Caki2 (cell line): ENCODE measurements around the gene COX10. TPM values are rescaled to one million over a fixed set of nuclear protein-coding genes. Genes with fewer than 3 reads are reported as not detected.
"Not testable (repeated sequence)": the region's sequence is repeated elsewhere in the genome, so short reads cannot be mapped to it uniquely, and the experiment has no call there.

Experiments used
- DNase-seq: peaks from one replicate; pipeline ENCODE4 v3.0.0-alpha.2; 2015; ENCODE audit warnings: low read depth
- in situ Hi-C: cut with HindIII; loops from 2 replicates; pipeline ENCODE4 v1.10.0; 2016; ENCODE audit warnings: low sequenced_read_pairs, low pct_unique_long_range_greater_than_20kb, mixed read lengths
- total RNA-seq: library from RNA; depleted of rRNA; stranded (reverse); fragments of >200 nt; shearing (Covaris generic); gene quantifications from 2 replicates; pipeline ENCODE4 v1.2.3, GENCODE V29; 2014; ENCODE audit warnings: low replicate concordance; rRNA removed

COX10 gene
- total RNA-seq, 1 experiment from 2014 or later, result 11.8 TPM

DNA sequence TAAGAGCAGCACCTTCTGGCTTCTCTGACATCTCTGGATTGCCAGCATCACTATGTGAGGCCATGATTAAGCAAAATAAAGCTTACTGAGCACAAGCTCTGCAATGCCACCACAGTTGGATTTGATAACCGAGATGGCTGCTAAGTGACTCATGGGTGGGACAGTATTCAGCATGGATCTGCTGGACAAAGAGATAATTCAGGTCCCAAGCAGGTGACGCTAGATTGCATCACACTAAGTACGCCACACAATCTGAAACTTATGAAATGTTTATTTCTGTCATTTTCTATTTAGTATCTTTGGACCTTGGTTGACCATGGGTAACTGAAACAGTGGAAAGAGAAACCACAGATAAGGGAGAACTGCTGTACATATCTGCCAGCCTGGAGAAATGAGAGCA lies 139.9 kb downstream of the COX10 start:
- in situ Hi-C loops, result no loop called here
- DNase-seq, result no peak

DNA sequence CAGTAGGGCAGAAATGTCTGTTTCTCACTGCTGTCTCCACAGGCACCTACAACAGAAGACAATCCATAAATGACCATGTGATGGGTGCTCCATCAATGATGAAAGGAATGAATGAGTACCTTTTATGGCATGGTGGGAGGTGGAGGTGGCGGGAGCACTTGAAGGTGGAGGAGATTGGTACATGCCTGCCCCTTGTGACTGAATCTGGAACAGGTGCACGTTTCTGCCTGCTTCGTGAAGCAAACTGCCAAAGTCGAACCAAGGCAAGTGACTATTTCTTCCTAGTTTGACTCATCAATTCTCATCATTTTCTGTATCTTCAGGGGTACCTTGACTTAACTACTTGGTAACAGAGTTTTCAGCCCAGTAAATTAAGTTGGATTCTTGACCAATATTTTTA lies 141.9 kb downstream of the COX10 start:
- in situ Hi-C loops, result no loop called here
- DNase-seq, result no peak

DNA sequence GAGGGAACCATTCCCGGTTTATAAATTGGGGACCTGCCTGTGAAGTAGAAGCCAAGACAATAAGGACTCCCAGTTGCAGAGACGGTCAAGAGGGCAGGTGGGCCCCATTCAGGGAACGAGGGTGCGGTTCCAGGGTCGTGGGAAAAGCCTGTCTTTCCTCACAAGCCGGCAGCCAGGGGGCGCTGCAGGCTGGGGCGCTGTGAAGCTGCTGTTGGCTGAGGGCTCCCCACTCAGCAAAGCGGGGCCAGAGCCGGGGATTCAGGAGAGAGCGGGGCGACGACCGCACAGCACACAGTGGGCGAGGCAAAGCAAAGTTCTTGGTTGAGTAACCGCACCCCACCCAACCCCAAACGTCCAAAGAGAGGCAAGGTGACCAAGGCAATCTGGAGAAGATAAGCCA lies 142.5 kb downstream of the COX10 start:
- DNase-seq, result no peak
- in situ Hi-C loops, result no loop called here

DNA sequence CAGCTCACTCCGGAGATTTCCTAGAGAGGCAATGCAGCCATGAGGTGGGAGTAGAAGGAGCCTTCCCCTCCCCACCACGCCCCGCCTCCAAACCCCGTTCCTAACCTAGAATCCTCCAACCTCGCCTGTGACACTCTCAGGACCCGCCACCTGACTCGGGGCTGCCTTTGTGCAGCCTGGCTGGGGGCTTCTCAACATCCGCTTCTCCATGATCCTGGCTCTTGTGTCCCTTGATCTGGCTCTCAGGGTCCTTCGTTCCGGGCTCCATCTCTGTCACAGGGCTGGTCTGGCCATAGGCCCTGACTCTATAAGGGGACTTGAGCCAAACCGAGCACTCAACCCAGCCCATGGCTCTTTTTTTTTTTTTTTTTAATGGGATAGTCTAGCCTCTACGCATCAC lies 143.1 kb downstream of the COX10 start:
- in situ Hi-C loops, result no loop called here
- DNase-seq, result no peak

DNA sequence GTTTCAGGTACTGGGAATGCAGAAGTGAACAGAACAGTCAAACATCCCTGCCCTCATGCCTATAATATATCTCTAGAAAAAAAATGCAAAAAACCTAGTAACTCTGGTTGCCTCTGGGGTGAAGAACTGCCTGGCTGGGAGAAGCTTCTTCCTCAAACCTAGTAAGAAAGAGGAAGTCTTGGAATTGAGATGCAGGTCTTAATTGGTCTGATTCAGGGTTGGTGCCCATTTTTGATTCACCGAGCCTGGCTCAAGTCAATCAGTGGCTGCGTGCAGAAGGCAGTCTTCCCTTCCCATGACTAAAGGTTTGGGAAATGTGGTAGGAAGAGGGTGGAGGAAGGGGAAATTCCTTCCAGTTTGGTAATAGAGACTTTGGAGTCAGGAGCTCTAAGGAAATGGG lies 145.0 kb downstream of the COX10 start:
- DNase-seq, result no peak
- in situ Hi-C loops, result no loop called here

DNA sequence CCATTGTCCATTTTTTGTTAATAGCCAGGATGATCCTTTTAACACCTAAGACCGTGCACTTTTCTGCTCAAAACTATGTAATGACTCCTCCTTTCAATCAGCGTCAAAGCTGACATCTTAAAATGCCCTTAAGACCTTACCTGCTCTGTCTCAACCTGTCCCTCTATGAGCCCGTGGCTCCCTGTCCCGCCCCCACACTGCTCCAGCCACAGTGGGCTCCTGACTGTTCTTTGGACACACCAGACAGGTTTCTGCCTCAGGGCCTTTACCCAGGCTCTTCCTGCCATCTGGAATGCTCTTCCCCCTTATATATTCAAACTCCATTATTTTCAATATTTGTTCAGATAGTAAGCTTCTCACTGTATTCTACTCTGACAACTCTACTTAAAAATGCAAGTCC lies 153.3 kb downstream of the COX10 start:
- in situ Hi-C loops, result no loop called here
- no peak for DNase-seq

DNA sequence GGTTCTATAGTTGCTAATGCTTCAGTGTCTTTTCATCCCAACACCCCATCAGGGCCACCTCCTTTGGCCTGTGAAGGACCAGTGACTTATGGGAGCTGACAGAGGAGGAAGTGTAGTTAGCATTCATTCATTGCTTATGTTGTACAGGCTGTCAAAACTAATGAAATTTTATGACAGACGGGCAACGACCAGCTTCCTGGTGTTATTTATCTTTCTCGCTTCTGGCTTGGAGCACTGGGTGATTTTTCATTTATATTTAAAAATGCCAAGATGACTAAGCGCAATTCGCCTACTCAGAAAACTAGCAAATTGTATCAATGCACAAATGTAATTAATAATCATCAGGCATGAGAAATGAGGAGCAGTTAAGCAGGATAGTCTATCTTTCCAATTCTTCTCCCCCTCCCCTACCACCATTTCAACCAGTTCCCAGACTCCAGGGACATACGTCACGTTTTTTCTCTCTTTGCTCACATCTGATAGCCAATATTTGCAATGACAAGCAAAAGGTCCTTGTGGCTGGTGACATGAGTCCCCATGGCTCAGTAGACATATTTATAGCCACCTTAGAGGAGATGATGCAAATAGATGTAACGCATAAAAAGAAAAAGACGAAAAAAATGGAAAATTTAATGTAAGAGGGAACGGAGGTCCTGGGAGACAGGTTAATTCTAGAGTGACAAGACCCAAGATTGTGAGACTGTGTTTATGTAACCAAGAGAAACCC lies 156.1 kb downstream of the COX10 start:
- no peak for DNase-seq
- in situ Hi-C loops, result no loop called here

DNA sequence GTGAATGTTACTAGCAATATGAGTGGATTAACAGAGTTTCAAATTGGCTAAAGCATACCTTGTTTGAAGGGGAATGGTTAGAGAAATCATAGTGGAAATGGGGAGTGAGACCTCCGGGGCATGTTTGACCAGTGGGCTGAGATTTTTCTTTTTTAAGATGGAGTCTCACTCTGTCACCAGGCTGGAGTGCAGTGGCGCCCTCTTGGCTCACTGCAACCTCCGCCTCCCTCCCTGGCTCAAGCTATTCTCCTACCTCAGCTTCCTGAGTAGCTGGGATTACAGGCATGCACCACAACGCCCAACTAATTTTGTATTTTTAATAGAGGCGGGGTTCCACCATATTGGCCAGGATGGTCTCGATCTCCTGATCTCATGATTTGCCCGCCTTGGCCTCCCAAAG lies 157.7 kb downstream of the COX10 start:
- DNase-seq, result no peak
- in situ Hi-C loops, result no loop called here

DNA sequence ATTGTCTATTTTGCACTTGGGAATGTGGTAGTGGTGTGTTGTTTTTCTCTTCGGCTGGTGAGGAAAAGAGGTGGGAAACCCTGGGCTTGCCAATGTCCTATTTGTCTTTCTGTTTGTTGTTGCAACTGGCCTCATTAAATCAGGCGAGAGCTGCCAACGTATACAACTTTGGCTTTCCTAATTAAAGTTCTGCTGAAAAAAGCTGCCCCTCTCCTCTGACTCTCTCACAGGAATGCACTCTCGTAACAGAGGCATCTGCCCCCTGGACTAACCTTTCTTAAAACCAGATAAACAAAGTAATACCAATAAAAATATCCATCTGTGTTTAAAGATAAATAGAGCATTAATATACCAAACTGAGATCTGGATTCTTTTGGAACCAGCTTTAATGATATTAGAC lies 159.6 kb downstream of the COX10 start:
- DNase-seq, result no peak
- in situ Hi-C loops, result no loop called here

DNA sequence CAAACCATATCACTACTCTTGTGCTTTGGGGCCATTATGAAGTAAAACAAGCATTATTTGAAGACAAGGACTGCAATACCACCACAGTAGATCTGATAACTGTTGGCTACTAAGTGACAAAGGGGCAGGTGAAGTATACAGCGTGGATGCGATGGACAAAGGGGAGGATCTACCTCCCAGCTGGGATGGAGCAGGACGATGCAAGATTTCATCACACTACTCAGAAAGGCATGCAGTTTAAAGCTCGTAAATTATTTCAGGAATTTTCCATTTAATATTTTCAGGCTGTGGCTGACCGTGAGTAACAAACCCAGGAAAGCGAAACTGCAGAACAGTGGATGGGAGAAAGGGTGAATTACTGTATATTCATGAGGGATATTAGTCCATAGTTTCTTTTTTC lies 161.9 kb downstream of the COX10 start:
- DNase-seq, in situ Hi-C loops: not testable (repeated sequence)

DNA sequence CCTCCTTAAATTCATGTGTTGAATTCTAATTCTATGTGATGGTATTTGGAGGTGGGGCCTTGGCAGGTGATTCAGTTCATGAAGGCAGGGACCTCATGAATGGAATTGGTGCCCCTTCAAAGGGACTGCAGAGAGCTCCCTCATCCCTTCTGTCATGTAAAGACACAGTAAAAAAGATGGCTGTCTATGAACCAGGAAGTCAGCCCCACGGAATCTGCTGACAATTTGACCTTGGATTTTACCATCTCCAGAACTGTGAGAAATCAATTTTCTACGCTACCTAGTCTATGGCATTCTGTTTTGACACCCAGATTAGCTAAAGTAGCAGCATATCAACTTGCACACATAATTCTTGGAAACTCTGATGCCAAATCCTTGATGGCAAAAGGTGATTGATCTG lies 165.7 kb downstream of the COX10 start:
- in situ Hi-C loops, DNase-seq: not testable (repeated sequence)

DNA sequence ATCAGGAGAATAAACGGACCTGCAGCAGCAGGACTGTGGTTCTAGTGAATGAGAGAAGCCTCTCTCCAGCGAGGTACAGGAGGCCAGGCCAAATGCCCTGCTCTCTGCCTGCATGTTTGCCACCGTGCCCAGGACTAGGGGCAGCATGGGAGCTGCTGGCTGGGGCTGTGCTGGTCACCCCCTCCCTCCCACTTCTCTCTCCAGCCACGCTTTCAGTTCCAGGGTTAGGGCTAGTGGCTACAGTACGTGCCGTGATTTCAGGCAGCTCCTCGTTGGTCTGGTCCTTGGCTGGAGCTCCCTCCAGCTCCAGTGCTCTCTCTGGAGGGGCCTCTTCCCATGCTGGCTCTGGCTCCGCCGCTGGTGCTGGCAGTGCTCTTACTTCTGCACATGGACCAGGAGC lies 166.7 kb downstream of the COX10 start:
- DNase-seq, in situ Hi-C loops: not testable (repeated sequence)

DNA sequence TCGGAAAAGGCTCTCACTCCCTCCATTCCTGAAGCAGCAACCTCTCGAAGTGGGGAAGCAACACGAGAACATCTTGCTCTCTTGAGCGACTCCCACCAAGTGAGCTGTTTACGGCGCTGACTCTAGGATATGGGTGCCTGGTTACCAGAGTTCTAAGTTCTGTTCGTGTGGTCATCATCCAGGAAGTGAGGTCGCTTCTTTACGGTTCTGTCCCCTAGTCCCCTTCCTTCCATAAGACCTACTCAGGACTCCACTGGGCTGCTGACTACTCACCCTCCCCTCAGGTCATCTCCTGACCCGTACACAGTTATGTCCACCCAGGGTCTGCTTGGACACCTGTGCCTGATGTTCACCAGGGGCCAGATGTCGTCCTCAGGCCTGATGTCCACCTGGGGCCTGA lies 167.5 kb downstream of the COX10 start, which contains the start of gene CDRT15:
Gene CDRT15, minus strand, starts transcription at position 101 of the 400 bp plus-strand sequence. Its CDS starts 29 bp downstream, at position 72.
- DNase-seq, in situ Hi-C loops: not testable (repeated sequence)

DNA sequence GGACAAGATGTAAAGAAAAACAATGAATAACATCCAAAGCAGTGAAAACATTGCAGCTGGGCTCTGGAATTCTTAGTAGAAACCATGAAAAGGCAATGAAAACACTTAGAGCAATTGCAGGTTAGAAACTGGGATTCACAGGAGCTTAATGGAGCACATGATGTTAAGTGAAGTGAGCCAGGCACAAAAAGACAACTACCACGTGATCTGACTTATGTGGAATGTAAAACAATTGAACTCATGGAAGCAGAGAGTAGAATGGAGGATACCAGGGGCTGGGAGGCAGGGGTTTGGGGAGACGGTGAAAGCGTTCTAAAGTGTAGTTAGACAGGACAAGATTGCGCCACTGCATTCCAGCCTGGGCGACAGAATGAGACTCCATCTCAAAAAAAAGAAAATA lies 170.0 kb downstream of the COX10 start:
- DNase-seq, in situ Hi-C loops: not testable (repeated sequence)

DNA sequence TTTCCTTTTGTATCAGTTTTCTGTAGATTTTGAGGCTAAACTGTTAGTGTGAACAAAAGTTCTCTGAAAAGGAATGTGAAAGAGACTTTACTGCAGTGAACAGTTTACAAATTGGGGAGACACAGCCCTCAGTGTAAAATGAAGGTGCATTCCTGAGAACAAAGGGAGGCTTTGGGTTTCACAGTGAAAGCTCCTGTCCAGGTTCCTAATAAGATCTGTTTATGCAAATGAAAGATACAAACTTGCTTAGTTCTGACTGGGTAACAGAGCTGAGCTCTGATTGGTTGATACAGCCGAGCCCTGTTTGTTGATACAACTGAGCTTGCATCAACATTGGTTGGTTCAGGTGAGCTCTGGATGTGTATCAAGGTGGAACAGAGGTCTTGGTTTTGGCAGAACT lies 175.7 kb downstream of the COX10 start:
- no peak for DNase-seq
- in situ Hi-C loops, result no loop called here

DNA sequence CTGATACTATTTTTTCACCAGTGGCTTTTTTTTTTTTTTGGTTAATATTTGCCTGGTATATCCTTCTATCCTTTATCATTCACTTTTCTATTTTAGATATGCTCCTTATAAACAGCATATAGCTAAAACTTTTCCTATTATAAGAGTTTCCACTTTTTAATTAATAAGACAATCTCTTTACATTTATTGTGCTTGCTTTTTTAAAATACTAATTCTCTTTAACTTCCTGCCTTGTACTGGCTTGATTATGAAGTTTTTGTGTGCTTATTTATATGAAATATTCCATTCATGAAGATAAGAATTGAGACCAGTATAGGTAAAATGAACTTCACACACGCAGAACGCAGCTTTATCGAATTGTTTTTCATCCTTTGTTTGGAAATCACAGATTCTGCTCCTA lies 176.3 kb downstream of the COX10 start:
- DNase-seq, result no peak
- in situ Hi-C loops, result no loop called here

Other genes with a start within 250 kb of the COX10 start
- gene CDRT15, start 167.4 kb downstream of the COX10 start, total RNA-seq, result not detected in 2 replicates
- 0.12 and 0.24 TPM in 2 replicates for gene HS3ST3B1, start 231.6 kb downstream of the COX10 start, total RNA-seq